Effector memory CD4-positive, alpha-beta T cell (primary cell): ENCODE data around the gene EPHA4.
"Not testable (repeated sequence)": the region's sequence is repeated elsewhere in the genome, so short reads cannot be mapped to it uniquely, and the experiment has no call there.

ENCODE experiments used
- DNase-seq, 3 donors: peaks; one replicate each; pipeline ENCODE4 v3.0.0-alpha.2; 2020
- H3K27ac ChIP-seq: 2 replicates; pipeline ENCODE4 v1.7.0; 2013; ENCODE audit warnings: mild to moderate bottlenecking, low read length, moderate library complexity; ENCODE audit not compliant: insufficient read depth, poor library complexity, severe bottlenecking
- H3K27me3 ChIP-seq: replicated peaks from 2 replicates; pipeline ENCODE4 v1.7.0; 2013; ENCODE audit warnings: mild to moderate bottlenecking, low read length; ENCODE audit not compliant: insufficient read depth, control insufficient read depth, poor library complexity, severe bottlenecking
- H3K36me3 ChIP-seq: 2 replicates; pipeline ENCODE4 v1.7.0; 2013; ENCODE audit warnings: mild to moderate bottlenecking, low read length, moderate library complexity; ENCODE audit not compliant: control insufficient read depth, insufficient read depth
- H3K4me1 ChIP-seq: 2 replicates; pipeline ENCODE4 v1.7.0; 2013; ENCODE audit warnings: low read length, mild to moderate bottlenecking; ENCODE audit not compliant: control insufficient read depth, insufficient read depth, poor library complexity, severe bottlenecking
- H3K4me3 ChIP-seq: 2 replicates; pipeline ENCODE4 v1.7.0; 2013; ENCODE audit warnings: low read length, low read depth, mild to moderate bottlenecking; ENCODE audit not compliant: insufficient read depth, poor library complexity, severe bottlenecking
- H3K9me3 ChIP-seq: 2 replicates; pipeline ENCODE4 v1.7.0; 2013; ENCODE audit warnings: mild to moderate bottlenecking, low read length, moderate library complexity; ENCODE audit not compliant: control insufficient read depth

Gene EPHA4

DNA sequence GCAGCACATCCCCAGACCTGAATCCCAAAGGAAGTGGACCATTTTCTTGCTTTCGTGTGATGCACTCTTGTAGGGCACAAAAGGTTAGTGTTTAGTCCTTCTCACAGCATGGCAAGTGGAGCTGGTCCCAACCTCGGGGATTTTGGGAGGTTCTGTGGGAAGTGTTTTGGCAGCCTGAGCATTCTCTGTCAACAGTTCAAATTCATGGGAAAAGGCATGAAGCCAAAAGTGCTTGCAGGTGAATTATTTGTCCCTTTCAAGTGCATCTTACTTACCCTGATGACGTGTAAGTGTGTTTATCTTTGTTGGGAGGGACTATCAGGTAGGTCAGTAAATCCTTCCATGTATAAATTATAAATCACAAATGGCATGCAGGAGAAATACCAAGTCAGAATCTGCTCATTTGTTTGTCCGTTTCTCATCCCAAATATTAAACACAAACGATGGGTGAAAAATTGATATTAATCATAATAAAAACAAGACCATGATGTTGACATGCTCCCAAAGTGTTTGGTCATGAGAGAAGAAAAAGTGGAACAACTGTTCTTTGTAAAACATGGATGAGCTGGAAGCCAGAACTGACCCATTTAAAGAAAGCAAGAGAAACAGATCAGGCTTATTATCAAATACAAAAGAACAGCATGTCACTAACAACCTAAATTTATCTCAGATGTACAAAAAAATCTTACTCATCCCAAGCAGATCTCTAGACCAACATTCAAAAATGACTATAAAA is 57.6 kb downstream of the EPHA4 start:
- no peak for DNase-seq
- peaks cover 29% of the 10 kb centered on the region for H3K4me1 ChIP-seq
- H3K4me3 ChIP-seq, result no peak overlapping the region
- no peak overlapping the region for H3K27ac ChIP-seq
- H3K36me3 ChIP-seq, result no peaks in the 10 kb centered on the region
- H3K27me3 ChIP-seq, result no peaks in the 10 kb centered on the region
- H3K9me3 ChIP-seq, result no peaks in the 10 kb centered on the region

GRCh38 chr2:221513232-221513631 is 58.9 kb downstream of the EPHA4 start:
- no peaks in the 10 kb centered on the region for H3K36me3 ChIP-seq
- H3K27ac ChIP-seq, result no peak overlapping the region
- peaks cover 17% of the 10 kb centered on the region for H3K4me1 ChIP-seq

GRCh38 chr2:221511325-221511724 is 60.8 kb downstream of the EPHA4 start:
- not testable (repeated sequence) for H3K9me3 ChIP-seq, H3K36me3 ChIP-seq

More at GRCh38 chr2:221513232-221513631, 58.9 kb downstream of the EPHA4 start:
- H3K4me3 ChIP-seq, result no peak overlapping the region
- no peak for DNase-seq
- no peaks in the 10 kb centered on the region for H3K9me3 ChIP-seq
- no peaks in the 10 kb centered on the region for H3K27me3 ChIP-seq

DNA sequence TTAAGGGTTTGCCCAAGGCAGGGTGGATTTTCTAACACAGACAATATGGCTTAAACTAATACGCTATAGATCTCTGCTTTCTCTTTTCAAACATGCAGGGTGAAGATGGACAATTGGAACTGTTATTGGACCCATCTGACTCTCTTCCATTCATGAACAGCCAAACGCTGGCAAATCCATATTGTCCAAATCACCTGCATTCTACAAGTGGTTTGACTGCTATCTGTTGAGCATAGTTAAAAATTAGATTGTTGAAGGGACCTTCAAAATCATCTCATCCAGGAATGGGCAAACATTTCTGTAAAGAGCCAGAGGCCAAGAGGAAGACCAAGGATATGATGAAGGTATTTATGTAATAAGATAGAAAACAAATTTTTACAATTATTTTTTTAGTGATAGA is 65.6 kb downstream of the EPHA4 start:
- Histone ChIP-seq H3K36me3 (no peaks in the 10 kb centered on the region), H3K27ac (no peak overlapping the region), H3K27me3 (no peaks in the 10 kb centered on the region), H3K9me3 (no peaks in the 10 kb centered on the region), H3K4me1 (no peaks in the 10 kb centered on the region), H3K4me3 (no peak overlapping the region)
- no peak for DNase-seq

More at GRCh38 chr2:221511325-221511724, 60.8 kb downstream of the EPHA4 start:
- not testable (repeated sequence) for H3K27me3 ChIP-seq, H3K4me3 ChIP-seq, H3K27ac ChIP-seq, DNase-seq, H3K4me1 ChIP-seq

DNA sequence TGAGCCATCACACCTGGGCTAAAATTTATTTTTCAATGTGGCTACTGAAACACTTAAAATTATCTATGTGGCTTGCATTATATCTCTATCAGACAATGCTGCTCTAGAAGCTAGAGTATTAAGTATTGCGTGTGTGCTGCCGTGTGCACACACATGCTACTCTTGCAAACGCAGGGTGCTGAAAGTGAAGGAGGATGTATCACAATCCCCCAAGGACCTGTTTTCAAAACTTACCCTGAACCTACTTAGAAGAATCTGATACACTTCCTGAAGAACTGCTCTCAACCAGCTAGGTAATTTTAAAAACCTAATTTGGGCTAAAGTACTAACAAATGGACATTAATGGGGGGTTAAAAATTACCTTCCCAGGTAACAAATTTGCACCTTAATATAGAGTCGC is 66.5 kb downstream of the EPHA4 start:
- H3K4me1 ChIP-seq, result no peaks in the 10 kb centered on the region
- H3K27me3 ChIP-seq, result no peaks in the 10 kb centered on the region
- H3K27ac ChIP-seq, result no peak overlapping the region
- no peak for DNase-seq
- no peak overlapping the region for H3K4me3 ChIP-seq
- no peaks in the 10 kb centered on the region for H3K36me3 ChIP-seq
- H3K9me3 ChIP-seq, result no peaks in the 10 kb centered on the region

GRCh38 chr2:221504905-221505304 is 67.2 kb downstream of the EPHA4 start:
- no peak for DNase-seq
- H3K9me3 ChIP-seq, result no peaks in the 10 kb centered on the region
- no peaks in the 10 kb centered on the region for H3K36me3 ChIP-seq
- H3K4me3 ChIP-seq, result no peak overlapping the region
- H3K4me1 ChIP-seq, result no peaks in the 10 kb centered on the region
- no peak overlapping the region for H3K27ac ChIP-seq
- H3K27me3 ChIP-seq, result no peaks in the 10 kb centered on the region

GRCh38 chr2:221503965-221504364 is 68.1 kb downstream of the EPHA4 start:
- Histone ChIP-seq H3K36me3 (no peaks in the 10 kb centered on the region), H3K4me1 (no peaks in the 10 kb centered on the region), H3K27ac (no peak overlapping the region), H3K4me3 (no peak overlapping the region), H3K27me3 (no peaks in the 10 kb centered on the region), H3K9me3 (no peaks in the 10 kb centered on the region)
- no peak for DNase-seq

DNA sequence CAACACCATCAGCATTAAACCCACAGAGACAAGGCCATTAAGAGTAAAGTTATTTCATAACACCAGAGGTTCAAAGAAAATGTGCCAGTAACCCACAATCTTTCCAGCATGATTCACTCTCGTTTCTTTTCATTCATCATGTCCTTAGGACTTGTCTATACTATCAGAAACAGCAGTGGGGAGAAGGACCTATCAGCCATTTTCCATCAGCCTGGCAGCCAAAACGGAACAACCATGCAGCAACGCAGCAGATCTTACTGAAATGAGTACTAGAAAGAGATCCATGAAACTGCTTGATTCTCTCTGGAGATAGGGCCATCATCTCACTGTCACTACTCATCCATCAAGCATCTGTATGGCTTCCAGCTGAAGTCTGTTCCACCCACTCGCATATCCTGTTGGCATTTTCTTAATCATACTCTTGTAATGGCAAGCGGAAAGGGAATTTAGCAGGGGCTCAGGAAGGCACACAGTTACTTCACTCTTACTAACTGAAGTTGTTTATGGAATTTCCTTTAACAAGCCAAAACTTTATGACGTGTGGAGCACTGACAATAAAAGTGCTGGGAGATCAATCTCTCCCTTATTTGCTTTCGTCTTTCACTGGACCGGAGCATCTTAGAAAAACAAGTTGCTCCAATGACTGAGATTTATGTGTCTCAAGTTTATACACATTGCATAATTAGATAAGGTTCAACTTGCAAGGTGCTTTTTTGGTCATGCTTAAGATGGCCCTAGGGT is 69.7 kb downstream of the EPHA4 start:
- DNase-seq, result no peak
- Histone ChIP-seq H3K27ac (no peak overlapping the region), H3K4me3 (no peak overlapping the region), H3K27me3 (no peaks in the 10 kb centered on the region), H3K36me3 (no peaks in the 10 kb centered on the region), H3K4me1 (no peaks in the 10 kb centered on the region), H3K9me3 (no peaks in the 10 kb centered on the region)

- Histone ChIP-seq H3K4me1 (no peaks in the 10 kb centered on the region), H3K27me3 (no peaks in the 10 kb centered on the region), H3K4me3 (no peak overlapping the region), H3K9me3 (no peaks in the 10 kb centered on the region), H3K27ac (no peak overlapping the region), H3K36me3 (no peaks in the 10 kb centered on the region)
- no peak for DNase-seq
These were observed 70.2 kb downstream of the EPHA4 start for GRCh38 chr2:221501883-221502269.

DNA sequence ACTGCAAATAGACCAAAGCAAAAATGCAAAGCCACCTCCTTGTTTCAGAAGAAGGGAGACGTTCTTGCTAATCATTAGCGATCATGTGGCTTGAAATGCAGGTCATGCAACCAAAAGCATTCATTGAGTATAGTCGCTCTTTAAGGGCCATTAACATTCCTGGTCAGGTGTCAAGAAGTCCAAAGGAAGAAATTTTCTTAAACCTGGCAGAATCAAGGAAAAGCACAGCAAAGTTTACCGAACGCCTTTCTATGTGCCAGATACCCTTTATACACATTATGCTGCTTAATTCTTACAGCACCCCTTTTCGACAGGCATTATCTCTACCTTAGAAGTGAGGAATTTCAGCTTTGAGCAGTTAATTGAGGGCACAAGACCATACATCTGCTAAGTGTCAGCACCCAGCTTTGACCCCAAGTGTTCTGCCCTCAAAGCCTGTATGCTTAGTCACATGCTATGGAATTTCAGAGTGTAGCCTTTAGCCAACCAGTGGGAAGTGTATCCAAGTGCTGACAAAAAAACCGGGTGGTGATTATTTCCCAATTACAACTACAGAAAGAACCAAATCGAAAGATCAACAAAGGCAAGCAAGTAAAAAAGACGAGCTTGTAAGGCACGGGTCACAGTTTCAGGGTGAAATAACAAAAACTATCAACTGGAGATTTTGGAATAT is 70.8 kb downstream of the EPHA4 start:
- no peaks in the 10 kb centered on the region for H3K4me1 ChIP-seq
- DNase-seq, result no peak
- no peaks in the 10 kb centered on the region for H3K36me3 ChIP-seq
- no peak overlapping the region for H3K27ac ChIP-seq
- H3K27me3 ChIP-seq, result no peaks in the 10 kb centered on the region
- H3K4me3 ChIP-seq, result no peak overlapping the region
- H3K9me3 ChIP-seq, result no peaks in the 10 kb centered on the region
